Spleen (tissue), 11 donors: Measurements from ENCODE around the gene FEZ2. TPM values are rescaled to one million over a fixed set of nuclear protein-coding genes. Genes with fewer than 3 reads are reported as not detected.
A peak's percentile ranks its signal among the peaks of the same experiment; 100 is the strongest.

Experiments used
- DNase-seq: peaks from one replicate; pipeline ENCODE4 v3.0.0-alpha.2; 2020
- H3K27ac ChIP-seq, 8 donors: fragments of 200-600 bp; sonication (generic) in 7 of 8; 1 replicate in 4 of 8; 2 replicates in 4 of 8; pipeline versions ENCODE4 v1.5.0 to v1.8.0; 2016 to 2021; ENCODE audit warnings: inconsistent platforms in 4 of 8, mild to moderate bottlenecking in 4 of 8, moderate library complexity in 1 of 8
- H3K27me3 ChIP-seq, 7 donors: fragments of 200-600 bp; sonication (generic) in 6 of 7; replicated peaks in 1 of 7; 1 replicate in 4 of 7; 2 replicates in 3 of 7; pipeline versions ENCODE4 v1.5.0 to v1.8.0; 2016 to 2021; ENCODE audit warnings: inconsistent platforms in 3 of 7, mild to moderate bottlenecking in 1 of 7
- H3K36me3 ChIP-seq, 6 donors: fragments of 200-600 bp; sonication (generic) in 5 of 6; 1 replicate in 4 of 6; 2 replicates in 2 of 6; pipeline versions ENCODE4 v1.5.0 to v1.8.0; 2016 to 2021; ENCODE audit warnings: inconsistent platforms in 2 of 6
- H3K4me1 ChIP-seq, 6 donors: fragments of 200-600 bp; sonication (generic) in 5 of 6; 1 replicate in 3 of 6; 2 replicates in 3 of 6; pipeline versions ENCODE4 v1.5.0 to v1.8.0; 2016 to 2021; ENCODE audit warnings: inconsistent platforms in 3 of 6
- H3K4me3 ChIP-seq, 8 donors: fragments of 200-600 bp; sonication (generic) in 7 of 8; 1 replicate in 4 of 8; 2 replicates in 4 of 8; pipeline versions ENCODE4 v1.5.0 to v1.8.0; 2016 to 2021; ENCODE audit warnings: inconsistent platforms in 4 of 8, mild to moderate bottlenecking in 4 of 8, moderate library complexity in 2 of 8
- H3K9me3 ChIP-seq, 8 donors: fragments of 200-600 bp; sonication (generic) in 7 of 8; 1 replicate in 4 of 8; 2 replicates in 4 of 8; pipeline versions ENCODE4 v1.5.0 to v1.8.0; 2016 to 2021; ENCODE audit warnings: inconsistent platforms in 4 of 8
- POLR2A ChIP-seq, 3 donors: fragments of 450-650 bp; IDR thresholded peaks; one replicate each; pipeline ENCODE4 v1.5.1; 2017; ENCODE audit warnings: antibody characterized with exemption in 3 of 3, mild to moderate bottlenecking in 1 of 3
- POLR2AphosphoS5 ChIP-seq, 3 donors: sonication (generic); formaldehyde crosslinking; IDR thresholded peaks; one replicate each; pipeline ENCODE4 v1.5.1; 2017; ENCODE audit warnings: antibody characterized with exemption in 3 of 3
- WGBS, 5 donors: extraction: QIAGEN DNeasy Blood & Tissue Kit in 3 of 5; methylation state at CpG; one replicate each; pipeline versions ENCODE4 v1.1.5 to v1.1.7; 2013 to 2018; 5-methylcytosine and 5-hydroxymethylcytosine counted together
- intact Hi-C: fragments of 100-400 bp; cut with DNase I; formaldehyde crosslinking; loops from one replicate; pipeline ENCODE4 v1.15.0; 2023; ENCODE audit warnings: low total_unique reads
- polyA plus RNA-seq, 3 donors: library from polyadenylated mRNA; stranded (reverse); fragments of 200-250 nt; gene quantifications; one replicate each; pipeline ENCODE4 v1.2.1, GENCODE V29; 2013
- total RNA-seq, 7 donors: library from RNA; depleted of rRNA in 3 of 7; stranded (reverse); fragments of >200 nt in 3 of 7; fragmentation: NEBNext Ultra II Directional in 4 of 7; extraction: Animal tissue kit (Norgen Biotek cat#: 25700) in 4 of 7; gene quantifications; one replicate each; pipeline versions ENCODE4 v1.1.0 to v1.2.1, GENCODE V29; 2016 to 2021
- TF ChIP-seq, protein P1 (sequence below), 11 experiments: fragments of 200-600 bp in 7 of 11; fragments of 450-650 bp in 4 of 11; sonication (generic) in 4 of 11; IDR thresholded peaks in 8 of 11; conservative IDR thresholded peaks in 3 of 11; 1 replicate in 7 of 11; 2 replicates in 4 of 11; pipeline versions ENCODE4 v1.4.0 to v1.8.0; 2016 to 2021; ENCODE audit warnings: antibody characterized with exemption in 11 of 11, inconsistent platforms in 4 of 11, mild to moderate bottlenecking in 1 of 11
- donor health status: healthy with polysubstance abuse.
- donor health status: DM: no; HTN: no; CAD: no; lungs with moderate emphysema.
- donor health status: DM: no; HTN: no; CAD: no.
- donor health status: Bipolar disorder and iron deficiency.
- donor health status: healthy.
- donor health status: DM: no; HTN: no; CAD: no.
- donor health status: DM: yes; HTN: yes; CAD: no.

FEZ2 gene
- total and polyA plus RNA-seq, 10 donors = 12.2 to 76.9 (median 57.1) TPM

DNA sequence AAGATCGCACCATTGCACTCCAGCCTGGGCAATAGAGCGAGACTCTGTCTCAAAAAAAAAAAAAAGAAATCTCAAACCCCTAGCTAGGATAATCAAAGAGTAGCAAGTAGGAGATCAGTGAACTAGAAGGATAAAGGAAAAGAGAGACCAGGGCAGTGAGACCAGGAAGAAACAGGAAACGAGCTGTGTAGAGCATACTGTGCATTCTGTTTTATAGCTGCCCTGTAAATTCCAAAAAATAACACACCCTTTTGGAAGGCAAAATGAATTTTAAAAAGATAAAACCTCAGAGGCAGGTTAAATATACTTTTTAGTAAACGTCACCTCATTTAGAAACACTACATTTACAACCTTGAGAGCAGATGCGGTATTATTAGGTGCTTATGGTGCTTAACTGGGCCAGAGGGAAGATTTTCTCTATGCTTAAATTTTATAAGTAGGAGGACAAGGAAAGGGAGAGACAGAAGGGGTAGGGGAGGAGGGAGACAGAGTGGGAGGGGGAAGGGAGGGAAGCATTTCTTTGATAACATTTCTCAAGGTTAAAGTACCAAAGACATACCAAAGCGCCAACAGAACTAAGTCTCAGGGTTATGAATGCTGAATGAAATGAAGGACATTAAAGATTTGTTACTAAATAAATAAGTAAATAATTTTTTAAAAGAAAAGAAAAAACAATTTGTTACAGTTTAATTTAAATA is 30.1 kb downstream of the FEZ2 start:
- TF ChIP-seq POLR2AphosphoS5 (IDR thresholded peaks at IDR 0.05) (no peak), POLR2A (IDR thresholded peaks at IDR 0.05) (no peak)
- TF ChIP-seq, protein P1, sequence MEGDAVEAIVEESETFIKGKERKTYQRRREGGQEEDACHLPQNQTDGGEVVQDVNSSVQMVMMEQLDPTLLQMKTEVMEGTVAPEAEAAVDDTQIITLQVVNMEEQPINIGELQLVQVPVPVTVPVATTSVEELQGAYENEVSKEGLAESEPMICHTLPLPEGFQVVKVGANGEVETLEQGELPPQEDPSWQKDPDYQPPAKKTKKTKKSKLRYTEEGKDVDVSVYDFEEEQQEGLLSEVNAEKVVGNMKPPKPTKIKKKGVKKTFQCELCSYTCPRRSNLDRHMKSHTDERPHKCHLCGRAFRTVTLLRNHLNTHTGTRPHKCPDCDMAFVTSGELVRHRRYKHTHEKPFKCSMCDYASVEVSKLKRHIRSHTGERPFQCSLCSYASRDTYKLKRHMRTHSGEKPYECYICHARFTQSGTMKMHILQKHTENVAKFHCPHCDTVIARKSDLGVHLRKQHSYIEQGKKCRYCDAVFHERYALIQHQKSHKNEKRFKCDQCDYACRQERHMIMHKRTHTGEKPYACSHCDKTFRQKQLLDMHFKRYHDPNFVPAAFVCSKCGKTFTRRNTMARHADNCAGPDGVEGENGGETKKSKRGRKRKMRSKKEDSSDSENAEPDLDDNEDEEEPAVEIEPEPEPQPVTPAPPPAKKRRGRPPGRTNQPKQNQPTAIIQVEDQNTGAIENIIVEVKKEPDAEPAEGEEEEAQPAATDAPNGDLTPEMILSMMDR (IDR thresholded peaks at IDR 0.05 in 8 of 11, conservative IDR thresholded peaks at IDR 0.05 in 3 of 11) = no peak
- peaks cover 0 to 83% (median 10%) of the 10 kb centered on the region in 6 donors for H3K36me3 ChIP-seq
- peak overlapping the region in 4 of 8 donors; percentile 26 to 60 (median 41) for H3K27ac ChIP-seq
- H3K9me3 ChIP-seq = no peaks in the 10 kb centered on the region
- no peak overlapping the region for H3K4me3 ChIP-seq
- 89 to 92% (median 91%) methylated on average over 6 of the region's 6 CpGs for WGBS, 5 donors
- intact Hi-C loops = no loop called here
- H3K4me1 ChIP-seq = peaks cover 0 to 22% (median 14%) of the 10 kb centered on the region in 6 donors
- no peak for DNase-seq
- no peaks in the 10 kb centered on the region for H3K27me3 ChIP-seq

DNA sequence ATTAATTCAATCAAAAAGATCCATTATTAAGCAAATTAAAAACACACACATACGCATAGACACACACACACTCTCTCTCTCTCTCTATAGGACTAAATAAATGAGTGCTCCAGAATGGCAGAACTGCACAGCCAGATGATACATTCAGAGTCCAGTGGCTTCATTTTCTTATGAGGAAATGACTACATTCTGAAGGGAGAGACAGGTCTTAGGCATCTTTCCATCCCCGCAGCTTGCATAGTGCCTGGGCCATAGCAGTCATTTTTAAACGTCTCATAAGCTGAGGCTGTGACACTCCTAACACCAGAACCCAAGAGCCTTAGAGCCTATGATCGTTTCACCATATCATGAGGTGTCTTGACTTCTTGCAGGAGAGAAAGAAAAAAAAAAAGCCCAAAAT is 31.1 kb downstream of the FEZ2 start:
- TF ChIP-seq, protein P1 (IDR thresholded peaks at IDR 0.05 in 8 of 11, conservative IDR thresholded peaks at IDR 0.05 in 3 of 11) = no peak
- TF ChIP-seq POLR2AphosphoS5 (IDR thresholded peaks at IDR 0.05) (no peak), POLR2A (IDR thresholded peaks at IDR 0.05) (no peak)
- no peaks in the 10 kb centered on the region for H3K27me3 ChIP-seq
- DNase-seq = no peak
- H3K36me3 ChIP-seq = peaks cover 0 to 73% (median 10%) of the 10 kb centered on the region in 6 donors
- H3K4me1 ChIP-seq = peaks cover under 1 to 32% (median 22%) of the 10 kb centered on the region in 6 donors
- 88 to 95% (median 94%) methylated on average over 4 of the region's 4 CpGs for WGBS, 5 donors
- H3K9me3 ChIP-seq = no peaks in the 10 kb centered on the region
- no peak overlapping the region for H3K4me3 ChIP-seq
- intact Hi-C loops = no loop called here
- H3K27ac ChIP-seq = no peak overlapping the region

DNA sequence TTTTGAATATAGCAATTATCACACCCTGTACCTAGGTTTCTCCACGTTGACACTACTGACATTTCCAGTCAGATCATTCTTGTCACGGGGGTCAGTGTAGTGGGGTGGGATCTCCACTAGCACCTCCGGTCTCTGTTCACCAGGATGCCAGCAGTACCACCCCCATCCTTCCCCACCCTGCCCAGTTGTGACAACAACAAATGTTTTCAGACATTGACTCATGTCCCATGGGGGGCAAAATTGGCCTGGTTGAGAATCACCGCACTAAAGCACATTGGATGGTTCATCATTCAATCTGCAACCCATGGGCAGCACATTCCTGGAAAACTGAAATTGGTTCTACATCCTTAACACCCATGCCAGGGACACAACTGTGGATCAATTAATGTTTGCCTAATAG is 32.3 kb downstream of the FEZ2 start:
- TF ChIP-seq POLR2AphosphoS5 (IDR thresholded peaks at IDR 0.05) (no peak), POLR2A (IDR thresholded peaks at IDR 0.05) (no peak)
- TF ChIP-seq, protein P1 (IDR thresholded peaks at IDR 0.05 in 8 of 11, conservative IDR thresholded peaks at IDR 0.05 in 3 of 11) = no peak
- H3K27me3 ChIP-seq = no peaks in the 10 kb centered on the region
- no peak overlapping the region for H3K27ac ChIP-seq
- DNase-seq = no peak
- 94 to 96% (median 95%) methylated on average over 4 of the region's 4 CpGs for WGBS, 5 donors
- H3K36me3 ChIP-seq = peaks cover 0 to 70% (median 8%) of the 10 kb centered on the region in 6 donors
- H3K4me1 ChIP-seq = peaks cover 3 to 38% (median 26%) of the 10 kb centered on the region in 6 donors
- H3K9me3 ChIP-seq = no peaks in the 10 kb centered on the region
- intact Hi-C loops = no loop called here
- H3K4me3 ChIP-seq = no peak overlapping the region

DNA sequence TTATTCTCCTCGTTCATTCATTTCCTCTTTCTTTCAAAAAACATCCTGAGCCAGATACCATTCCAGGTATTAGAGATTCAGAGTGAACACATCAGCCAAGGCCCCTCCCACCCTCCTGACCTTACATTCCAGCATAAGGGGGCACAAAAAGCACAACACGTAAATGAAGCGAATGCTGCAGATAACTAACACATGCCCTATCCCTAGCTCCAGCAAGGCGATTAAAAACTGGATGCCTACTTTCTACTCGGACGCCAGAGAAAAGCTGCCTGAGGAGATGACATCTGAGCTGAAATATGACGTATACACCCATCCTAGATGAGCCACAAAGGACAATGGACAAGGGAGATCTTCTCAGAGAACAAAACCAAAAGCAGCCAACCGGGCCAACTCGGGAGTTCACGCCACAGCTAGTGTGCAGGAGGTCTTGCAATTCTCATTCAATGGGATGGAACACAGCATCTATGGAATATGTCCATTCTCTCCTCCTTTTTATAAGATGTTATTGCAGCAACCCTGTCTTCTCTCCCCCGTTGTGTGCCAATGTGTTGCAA is 33.5 kb downstream of the FEZ2 start:
- Histone ChIP-seq H3K4me1 (peaks cover 3 to 38% (median 26%) of the 10 kb centered on the region in 6 donors), H3K36me3 (peaks cover 0 to 76% (median 11%) of the 10 kb centered on the region in 6 donors), H3K27me3 (no peaks in the 10 kb centered on the region), H3K9me3 (no peaks in the 10 kb centered on the region), H3K27ac (peak overlapping the region in 1 of 8 donors; percentile 71), H3K4me3 (no peak overlapping the region)
- intact Hi-C loops = no loop called here
- TF ChIP-seq, protein P1 (IDR thresholded peaks at IDR 0.05 in 8 of 11, conservative IDR thresholded peaks at IDR 0.05 in 3 of 11) = no peak
- TF ChIP-seq POLR2AphosphoS5 (IDR thresholded peaks at IDR 0.05) = no peak
- no peak for TF ChIP-seq POLR2A (IDR thresholded peaks at IDR 0.05)
- 84 to 91% (median 87%) methylated on average over 11 of the region's 11 CpGs for WGBS, 5 donors
- DNase-seq = no peak
